Activated CD4-positive, alpha-beta T cell treated with anti-CD3 and anti-CD28 coated beads, Interleukin-2, amount 50 U/mL, for 48 hours (primary cell): ENCODE results near the gene HARS2.
"Not testable (repeated sequence)": the region's sequence is repeated elsewhere in the genome, so short reads cannot be mapped to it uniquely, and the experiment has no call there.

Experiments
- DNase-seq, 2 experiments: peaks; one replicate each; pipeline ENCODE4 v3.0.0-alpha.2; 2020

The HARS2 gene

GRCh38 chr5:140700177-140701144, 9.2 kb downstream of the HARS2 start, which contains the start of gene ZMAT2:
Gene ZMAT2, plus strand, starts transcription at chr5:140700447. Its CDS starts 14 bp downstream, at chr5:140700461.
- peak; percentile 90 to 94 for DNase-seq

- no peak for DNase-seq
Observed at GRCh38 chr5:140707812-140708211, 16.6 kb downstream of the HARS2 start.

GRCh38 chr5:140708787-140709186, 17.5 kb downstream of the HARS2 start:
- not testable (repeated sequence) for DNase-seq

GRCh38 chr5:140710899-140711552, 19.8 kb downstream of the HARS2 start:
- peak; percentile 79 to 86 for DNase-seq

- no peak for DNase-seq
Observed at GRCh38 chr5:140711794-140712193, 20.5 kb downstream of the HARS2 start.

- no peak for DNase-seq
Observed at GRCh38 chr5:140713562-140714094, 22.4 kb downstream of the HARS2 start.

- DNase-seq, result not testable (repeated sequence)
Observed at GRCh38 chr5:140716238-140716637, 25.0 kb downstream of the HARS2 start.

- no peak for DNase-seq
Observed at GRCh38 chr5:140718266-140718592, 27.0 kb downstream of the HARS2 start.

- not testable (repeated sequence) for DNase-seq
Observed at GRCh38 chr5:140720738-140721137, 29.5 kb downstream of the HARS2 start.

- DNase-seq, result not testable (repeated sequence)
Observed at GRCh38 chr5:140721395-140721794, 30.1 kb downstream of the HARS2 start.

- DNase-seq, result peak; percentile 80 to 85
Observed at GRCh38 chr5:140725799-140726471, 34.7 kb downstream of the HARS2 start.

- no peak for DNase-seq
Observed at GRCh38 chr5:140733098-140733497, 41.8 kb downstream of the HARS2 start.

GRCh38 chr5:140734354-140734753, 43.1 kb downstream of the HARS2 start:
- DNase-seq, result no peak

- no peak for DNase-seq
Observed at GRCh38 chr5:140737486-140737885, 46.2 kb downstream of the HARS2 start.

- no peak for DNase-seq
Observed at GRCh38 chr5:140741967-140742366, 50.7 kb downstream of the HARS2 start.
